Measurements from ENCODE around the gene SDCBP2.

The SDCBP2 gene, protein sequence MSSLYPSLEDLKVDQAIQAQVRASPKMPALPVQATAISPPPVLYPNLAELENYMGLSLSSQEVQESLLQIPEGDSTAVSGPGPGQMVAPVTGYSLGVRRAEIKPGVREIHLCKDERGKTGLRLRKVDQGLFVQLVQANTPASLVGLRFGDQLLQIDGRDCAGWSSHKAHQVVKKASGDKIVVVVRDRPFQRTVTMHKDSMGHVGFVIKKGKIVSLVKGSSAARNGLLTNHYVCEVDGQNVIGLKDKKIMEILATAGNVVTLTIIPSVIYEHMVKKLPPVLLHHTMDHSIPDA

DNA sequence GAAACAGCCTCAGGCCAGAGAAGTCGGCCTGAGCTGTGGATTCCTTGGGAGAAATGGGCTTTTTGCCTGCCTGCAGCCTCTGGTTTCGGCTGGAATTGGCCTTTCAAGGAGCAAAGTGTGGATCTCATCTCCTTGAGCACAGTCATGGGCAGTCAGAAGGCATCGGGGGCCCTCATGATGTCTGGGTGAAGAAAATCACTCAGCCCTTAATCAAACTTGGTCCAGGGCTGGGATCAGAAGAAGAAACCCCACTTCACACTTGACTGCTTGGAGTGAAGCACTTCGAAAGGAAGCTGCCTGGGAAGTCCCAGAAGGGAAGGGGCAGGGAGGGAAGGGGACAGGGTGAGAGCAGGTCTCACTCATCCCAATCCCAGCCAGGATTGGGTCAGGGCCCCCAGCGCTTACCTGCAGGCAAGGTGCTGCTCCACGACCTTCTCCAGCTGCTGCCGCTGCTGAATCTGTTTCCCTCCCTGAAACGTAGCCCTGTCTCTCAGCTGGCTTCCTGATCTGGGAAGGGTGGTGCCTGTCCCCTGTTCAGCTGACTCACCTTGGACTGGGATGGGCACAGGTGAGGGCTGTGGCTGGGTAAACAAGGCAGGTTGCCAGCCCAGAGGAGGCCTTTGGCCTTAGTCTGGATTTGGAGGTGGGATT, at the start of gene SDCBP2:
Gene SDCBP2 (minus strand): TSS at position 460 of the 651 bp plus-strand sequence. CDS start 8,723 bp downstream, outside the sequence.
- DNase-seq: no peak

DNA sequence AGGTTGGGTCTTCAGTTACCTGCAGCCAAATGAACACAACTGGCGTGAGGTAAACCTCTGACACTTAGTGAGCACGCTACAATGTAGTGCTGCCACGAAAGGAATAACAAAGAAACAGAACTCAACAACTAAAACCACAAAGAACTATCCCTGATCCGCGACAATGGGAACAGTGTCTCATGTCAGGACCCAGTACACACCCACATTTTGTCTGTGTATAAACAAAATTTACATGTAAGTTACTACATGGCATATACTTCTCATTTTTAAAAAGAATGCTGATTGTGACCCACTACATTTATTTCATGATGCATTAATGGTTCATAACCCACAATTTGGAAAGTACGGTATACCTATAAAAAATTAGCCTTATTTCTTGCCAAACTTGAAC, 49.8 kb upstream of the SDCBP2 start:
- DNase-seq: no peak

DNA sequence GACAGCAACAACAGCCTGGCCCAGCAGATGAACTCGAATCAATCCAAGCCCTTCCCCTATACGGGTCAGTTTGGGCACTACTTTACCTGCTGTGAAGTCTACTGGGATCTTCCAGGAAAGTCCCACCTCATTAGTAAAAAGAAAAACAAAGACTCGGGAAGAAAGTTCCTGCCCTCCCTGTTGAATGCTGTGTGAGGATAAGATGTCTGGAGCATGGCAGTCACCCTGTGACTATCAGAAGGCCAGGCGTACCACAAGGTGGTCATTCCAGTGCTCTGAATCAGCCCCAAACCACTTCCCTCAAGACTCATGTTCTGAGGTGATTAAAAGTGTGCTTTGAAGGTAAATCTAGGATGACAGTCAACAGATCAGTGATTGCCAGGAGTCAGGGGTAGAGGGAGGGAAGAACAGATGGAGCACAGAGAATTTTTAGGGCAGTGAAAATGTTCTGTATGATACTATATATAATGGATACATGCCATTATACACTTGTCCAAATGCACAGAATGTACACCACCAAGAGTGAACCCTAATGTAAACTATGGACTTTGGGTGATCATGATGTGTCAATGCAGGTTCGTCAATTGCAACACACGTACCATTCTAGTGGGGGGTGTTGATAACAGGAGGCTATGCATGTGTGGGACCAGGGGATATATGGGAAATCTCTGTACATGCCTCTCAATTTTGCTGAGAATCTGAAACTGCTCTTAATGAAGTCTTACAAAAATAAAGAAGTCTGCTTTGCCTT, 49.2 kb upstream of the SDCBP2 start:
- no peak for DNase-seq

DNA sequence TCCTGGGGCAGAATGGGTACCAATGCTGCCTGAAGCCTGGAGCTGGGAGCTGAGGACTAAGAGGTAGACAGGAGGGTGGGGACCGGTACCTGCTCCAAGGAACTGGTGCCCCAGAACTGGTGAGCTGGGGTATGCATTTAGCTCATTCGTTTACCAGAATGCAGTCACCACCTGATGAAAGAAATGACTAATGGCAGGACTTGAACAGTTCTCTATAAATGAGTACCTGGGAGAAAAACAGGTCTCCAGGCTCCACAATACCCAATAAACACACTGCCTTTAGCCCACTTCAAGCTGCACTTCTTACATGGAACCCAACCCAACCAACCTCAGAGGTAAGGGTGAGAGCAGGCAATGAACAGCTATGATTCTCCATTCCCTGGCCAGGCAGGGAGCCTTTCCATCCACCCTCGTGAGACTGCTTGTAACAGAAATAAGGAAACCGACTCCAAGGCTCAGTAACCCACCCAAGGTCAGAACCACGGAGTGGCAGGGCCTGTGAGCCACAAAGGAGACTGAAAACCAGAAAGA, 48.5 kb upstream of the SDCBP2 start:
- no peak for DNase-seq

DNA sequence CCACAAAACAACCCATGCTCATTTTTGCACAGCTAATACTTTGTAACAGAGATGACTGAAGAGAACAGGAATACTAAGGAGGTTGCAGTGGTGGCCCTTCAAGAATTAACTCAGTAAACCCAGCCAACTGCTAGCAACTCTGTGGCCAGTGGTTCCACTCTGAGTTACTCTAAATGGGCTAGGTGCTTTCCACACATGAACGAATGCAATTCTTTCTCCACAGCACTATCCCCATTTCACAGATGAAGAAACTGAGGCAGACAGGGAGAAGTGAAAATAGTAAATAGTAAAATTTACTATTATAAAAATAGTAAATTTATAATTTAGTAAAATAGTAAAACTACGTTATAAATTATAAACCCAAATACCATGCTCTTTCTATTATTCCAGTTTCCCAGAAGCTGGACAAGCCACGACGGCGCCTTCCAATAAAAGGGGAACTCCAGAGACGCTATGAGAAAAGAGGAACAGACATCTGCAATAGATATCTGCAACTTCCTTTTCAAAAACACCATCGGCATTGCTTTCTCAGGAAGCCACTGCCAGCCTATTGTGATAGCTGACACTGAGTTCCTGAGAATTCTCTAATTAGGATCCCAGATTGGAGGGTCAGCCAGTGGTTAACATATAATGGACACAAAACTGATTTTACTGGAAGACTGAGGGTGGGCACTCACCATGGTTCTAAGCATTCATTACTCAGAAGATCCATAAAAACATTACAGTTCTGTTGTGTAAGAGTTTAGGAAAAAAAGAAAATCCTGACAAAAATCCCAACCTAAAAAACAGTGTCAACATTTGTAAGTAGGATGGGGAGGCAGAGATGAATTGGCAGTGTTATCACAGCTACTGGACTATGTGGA, 47.7 kb upstream of the SDCBP2 start:
- no peak for DNase-seq

DNA sequence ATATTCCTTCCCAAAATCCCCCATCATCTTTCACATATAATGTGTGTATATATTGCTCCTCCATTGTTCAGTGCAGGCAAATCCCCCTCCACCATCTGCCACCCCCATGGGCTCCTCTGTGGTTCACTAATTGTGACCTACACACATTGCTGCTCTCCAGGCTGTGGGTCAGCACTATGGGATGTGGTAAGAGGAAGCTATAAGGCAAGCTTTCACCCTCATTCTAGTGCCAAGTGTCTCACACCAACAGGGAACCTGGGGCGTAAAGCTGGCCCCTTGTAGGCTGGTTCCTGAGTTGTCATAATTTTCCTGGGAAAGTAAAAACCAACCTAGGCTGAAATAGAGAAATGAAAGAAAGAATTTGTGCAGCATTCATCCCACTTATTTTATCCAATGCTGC, 47.1 kb upstream of the SDCBP2 start:
- no peak for DNase-seq

DNA sequence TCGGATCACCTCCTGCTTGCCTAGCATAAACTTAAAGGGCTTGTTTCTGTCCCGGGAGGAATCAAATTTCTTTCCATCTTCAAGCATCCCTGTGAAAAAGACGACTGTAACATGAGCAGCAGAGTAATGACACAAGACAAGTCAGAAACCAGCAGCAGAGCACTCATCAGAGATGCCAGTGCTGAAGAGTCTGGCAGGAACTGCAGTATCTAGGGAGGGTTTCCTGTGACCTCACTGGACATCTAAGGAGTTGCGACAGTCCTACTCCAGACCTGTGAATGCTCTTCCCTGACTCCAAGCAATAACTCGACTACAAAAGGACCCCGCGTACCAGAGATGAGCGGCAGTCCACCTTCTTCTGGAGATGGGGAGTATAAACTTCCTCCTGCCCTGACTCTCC, 46.6 kb upstream of the SDCBP2 start:
- no peak for DNase-seq

DNA sequence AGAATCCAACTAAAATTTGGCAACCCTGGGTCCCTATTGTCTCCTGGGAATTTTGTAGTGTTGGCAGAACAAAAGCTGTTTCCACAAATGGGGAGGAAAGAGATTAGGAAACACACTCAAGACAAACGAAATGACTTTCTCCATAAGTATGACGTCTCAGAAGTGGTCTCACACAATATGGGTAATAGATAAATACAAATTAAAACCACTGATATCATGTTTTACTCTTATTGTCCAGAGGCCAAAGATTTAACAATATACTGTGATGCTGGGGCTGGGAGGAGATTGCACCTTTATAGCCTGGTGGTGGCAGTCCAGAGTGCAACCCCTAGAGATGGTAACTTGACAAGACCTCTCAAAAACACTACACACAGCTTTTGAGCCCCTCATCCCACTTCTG, 45.3 kb upstream of the SDCBP2 start:
- no peak for DNase-seq

DNA sequence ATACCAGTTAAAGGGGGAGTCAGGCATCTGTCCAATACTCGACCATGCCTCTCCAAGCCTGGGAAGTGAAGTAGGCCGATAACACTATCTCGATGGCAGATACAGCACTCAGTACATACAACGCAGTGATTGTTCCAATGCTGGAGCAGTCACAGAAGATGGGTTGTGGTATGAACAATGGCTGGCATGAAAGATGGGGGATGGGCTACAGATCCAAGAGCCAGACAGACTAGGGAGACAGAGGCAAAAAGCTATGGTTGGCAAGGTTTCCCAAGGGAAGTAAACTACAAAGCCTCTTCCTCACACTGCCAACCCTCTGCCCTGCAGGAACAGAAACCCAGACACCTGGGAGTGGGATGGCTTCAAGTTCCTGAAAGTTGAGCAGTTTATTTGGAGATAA, 44.7 kb upstream of the SDCBP2 start:
- no peak for DNase-seq

DNA sequence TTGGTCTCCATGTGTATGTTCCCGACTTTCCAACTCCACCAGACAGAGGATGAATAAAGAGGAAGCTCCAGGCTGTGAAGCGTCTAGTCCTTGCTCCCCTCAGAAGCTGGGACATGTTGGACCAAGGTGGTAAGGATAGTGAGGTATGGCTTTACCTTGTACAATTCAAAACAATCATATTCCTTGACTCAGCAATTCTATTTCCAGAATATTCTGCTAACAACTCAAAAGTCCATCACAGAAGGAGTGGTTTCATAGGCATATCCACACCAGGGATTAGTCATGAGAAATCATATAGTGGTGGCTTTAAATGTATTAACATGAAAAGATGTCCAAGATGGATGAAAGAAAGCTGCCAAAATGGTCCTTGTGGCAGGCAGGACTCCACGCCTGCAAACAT, 44.1 kb upstream of the SDCBP2 start:
- DNase-seq: no peak

DNA sequence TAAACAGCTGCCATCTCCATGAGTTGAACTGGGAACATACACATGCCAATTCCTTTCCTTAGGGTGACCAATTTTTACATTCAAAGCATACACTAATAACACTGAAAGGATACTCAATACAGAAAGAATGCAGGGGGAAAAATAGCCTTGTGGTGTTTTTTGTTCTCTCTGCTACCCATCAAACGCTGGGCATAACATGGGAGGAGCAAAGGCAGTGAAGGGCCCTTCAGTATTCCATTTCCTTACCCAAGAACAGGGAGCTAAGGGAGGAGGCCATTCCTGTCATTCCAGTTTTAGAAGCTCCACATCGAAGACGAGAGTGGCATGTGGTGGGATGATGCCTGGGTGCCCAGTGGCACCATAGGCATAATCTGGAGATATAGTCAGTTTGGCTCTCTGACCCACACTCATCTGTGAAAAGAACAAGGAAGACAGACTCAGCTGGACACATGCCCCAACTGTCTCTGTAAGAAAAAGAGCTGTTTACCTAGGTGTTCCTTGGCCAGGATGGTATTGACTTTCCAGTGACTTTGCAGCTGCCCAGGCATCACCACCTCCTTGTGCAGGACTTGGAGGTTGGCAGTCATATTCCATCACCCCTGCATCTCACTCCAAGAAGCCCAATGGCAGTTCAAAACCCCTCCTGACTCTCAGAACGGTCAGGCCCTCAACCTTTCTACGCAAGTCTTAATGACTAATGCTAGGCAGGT, 43.0 kb upstream of the SDCBP2 start:
- no peak for DNase-seq

DNA sequence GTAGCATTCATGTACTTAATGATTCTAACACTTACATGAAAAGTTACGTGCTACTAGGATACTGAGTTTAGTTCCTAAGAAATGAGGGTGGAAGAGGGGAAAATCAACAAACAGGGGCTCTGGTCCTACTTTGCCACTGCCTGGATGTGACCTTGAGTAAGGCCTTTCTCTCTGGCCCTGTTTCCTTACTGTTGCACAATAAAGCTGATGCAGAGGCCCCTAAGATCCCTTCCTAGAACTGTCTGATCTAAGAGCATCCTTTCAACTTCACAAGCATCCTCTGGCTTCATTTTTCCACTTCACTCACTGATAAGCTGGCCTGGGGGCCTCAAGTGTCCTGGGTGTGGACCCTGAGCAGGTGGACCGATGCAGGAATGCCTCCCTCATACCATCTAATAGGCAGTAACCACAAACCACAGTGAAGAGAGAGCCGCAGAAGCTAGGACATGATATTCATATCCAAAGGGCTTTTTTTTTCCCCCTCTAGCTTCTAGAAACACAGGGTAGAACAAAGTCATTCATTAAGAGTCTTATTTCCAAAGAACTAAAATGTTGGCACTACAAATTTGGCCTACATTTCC, 42.4 kb upstream of the SDCBP2 start:
- no peak for DNase-seq

DNA sequence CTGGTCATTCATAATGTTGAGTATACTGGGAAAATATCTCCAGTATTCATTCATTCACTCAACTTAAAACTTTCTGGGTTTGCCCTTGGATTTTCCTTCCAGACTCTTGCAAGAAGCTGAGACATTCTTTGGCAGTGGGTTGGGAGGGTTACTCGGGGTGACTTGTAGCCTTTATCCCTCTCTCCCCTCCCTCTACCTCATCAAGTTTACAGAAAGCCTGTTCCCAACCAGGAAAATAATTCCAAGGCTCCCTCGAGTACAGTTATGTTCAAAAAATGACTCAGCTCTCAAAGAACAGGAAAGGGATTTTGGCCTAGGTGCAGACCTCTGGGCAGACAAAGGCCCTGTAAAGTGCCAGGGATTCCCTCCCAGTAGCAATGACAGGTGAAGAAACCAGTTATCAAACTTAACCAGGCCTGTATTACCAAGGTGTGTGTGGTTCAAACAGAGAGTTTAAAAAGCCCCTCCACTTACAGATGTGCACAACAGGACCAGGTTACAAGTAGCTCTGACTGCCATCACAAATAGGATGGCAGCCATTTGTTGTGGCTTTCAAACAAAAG, 41.7 kb upstream of the SDCBP2 start:
- DNase-seq: no peak

DNA sequence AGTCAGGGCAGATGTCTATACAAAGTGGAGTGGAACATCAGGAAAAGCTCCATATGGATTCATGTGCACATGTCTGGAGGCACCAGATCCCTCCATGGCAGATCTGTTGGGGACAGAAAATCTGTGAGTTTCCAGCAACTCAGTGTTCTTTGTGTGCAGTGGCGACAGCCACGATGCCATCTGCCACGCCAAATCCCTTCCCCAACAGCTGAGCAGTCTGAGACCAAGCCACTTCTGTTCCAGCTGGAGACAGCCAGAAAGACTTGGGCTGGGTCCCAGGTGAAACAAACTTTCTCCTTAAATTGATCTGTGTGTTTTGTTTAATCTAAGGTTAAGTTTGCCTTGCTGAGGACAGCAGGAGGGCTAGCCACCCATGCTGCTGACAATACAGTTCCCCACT, 41.0 kb upstream of the SDCBP2 start:
- no peak for DNase-seq

DNA sequence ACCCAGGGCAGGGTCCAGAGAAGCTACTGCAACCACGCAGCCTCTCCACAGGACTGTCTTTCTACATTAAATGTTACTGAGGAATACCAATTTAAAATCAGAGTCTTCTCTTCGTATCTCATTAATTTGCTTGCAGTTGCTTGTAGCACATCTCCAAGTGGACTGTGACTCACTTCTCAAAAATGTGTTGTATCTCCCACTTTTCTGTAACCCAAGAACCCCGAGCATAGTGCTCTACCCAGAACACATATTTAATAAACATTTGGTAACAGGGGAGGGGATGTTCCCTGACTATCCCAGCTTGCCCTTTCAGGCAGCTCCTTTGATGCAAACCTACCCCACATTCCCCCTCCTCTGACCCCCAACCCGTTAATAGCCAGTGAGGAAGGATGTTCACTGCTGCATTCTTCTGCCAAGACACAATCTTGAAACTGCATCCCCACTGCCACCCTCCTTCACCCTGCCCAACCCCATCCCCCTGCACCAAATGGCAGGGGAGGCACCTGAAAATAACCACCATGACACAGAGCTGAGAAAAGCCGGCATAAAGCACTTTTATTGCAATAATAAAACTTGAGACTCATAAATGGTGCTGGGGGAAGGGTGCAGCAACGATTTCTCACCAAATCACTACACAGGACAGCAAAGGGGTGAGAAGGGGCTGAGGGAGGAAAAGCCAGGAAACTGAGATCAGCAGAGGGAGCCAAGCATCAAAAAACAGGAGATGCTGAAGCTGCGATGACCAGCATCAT, 39.7 kb upstream of the SDCBP2 start:
- no peak for DNase-seq

DNA sequence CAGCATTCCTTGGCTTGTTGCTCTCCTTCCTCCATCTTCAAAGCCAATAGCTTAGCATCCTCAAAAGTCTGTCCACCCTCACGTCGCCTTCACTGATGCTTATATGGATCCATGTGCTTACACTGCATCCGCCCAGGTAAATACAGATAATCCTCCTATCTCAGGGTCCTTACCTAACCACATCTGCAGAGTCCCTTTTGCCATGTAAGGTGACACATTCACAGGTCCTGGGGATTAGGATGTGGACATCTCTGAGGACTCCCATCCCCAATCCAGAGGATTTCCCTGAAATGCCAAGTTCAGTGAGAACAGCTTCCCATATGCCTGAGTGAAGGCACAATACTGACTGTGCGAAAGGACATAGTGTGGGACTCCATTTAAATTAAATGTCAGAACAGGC, 38.5 kb upstream of the SDCBP2 start:
- DNase-seq: no peak

DNA sequence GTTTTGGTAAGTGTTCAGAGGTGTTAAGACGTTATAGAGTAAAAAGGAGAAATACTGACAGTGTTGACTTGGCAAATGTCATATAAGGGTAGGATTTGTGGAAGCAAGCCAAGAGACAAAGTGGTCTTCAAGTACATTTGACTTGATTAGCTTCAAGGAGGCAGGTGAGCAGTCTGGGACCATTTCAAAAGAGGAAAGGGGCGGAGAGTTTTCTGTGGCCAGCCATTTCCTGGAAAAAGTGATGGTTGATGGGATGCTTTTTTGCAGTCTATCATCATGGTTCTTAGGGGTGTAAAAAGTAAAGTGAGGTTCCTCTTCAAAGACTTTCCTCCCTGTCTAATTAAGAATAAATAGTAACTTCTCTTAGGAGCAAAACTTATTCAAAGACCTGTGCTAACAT, 35.2 kb upstream of the SDCBP2 start:
- DNase-seq: no peak

DNA sequence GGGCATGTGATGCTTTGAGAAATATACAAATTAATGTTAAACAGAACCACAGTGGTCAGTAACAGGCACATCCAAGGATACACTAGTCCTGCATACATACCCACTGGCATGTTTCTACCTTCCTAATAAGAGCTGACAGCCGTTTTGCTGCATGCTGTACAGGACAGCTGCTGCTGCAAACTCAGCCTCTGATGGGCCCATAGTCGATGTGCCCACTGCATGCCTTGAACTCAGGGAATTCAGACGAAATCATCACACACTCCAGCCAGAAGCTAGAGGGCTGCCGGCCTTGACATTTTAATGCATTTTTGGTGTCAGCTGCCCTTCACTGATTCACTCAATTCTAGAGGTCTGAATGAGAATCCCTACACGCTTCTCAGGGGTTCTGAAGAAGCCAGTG, 34.6 kb upstream of the SDCBP2 start:
- no peak for DNase-seq

DNA sequence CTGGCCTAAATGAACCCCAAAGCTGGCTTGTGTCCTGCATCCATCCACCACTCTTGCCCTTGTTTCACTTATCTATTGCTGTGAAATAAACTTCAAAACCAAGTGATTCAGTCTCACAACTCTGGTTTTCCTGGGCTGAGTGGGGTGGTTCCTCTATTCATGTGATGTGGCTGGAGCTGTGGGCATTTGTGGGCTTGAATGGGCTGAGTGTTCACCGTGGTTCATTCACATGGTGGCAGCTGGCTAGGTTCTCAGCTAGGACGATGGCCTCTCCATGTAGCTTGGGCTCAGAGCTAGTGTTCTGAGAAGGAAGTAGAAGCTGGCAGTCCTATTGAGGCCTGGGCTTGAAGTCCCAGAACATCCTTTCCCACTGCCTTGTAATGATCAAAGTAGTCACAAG, 33.5 kb upstream of the SDCBP2 start:
- DNase-seq: no peak

DNA sequence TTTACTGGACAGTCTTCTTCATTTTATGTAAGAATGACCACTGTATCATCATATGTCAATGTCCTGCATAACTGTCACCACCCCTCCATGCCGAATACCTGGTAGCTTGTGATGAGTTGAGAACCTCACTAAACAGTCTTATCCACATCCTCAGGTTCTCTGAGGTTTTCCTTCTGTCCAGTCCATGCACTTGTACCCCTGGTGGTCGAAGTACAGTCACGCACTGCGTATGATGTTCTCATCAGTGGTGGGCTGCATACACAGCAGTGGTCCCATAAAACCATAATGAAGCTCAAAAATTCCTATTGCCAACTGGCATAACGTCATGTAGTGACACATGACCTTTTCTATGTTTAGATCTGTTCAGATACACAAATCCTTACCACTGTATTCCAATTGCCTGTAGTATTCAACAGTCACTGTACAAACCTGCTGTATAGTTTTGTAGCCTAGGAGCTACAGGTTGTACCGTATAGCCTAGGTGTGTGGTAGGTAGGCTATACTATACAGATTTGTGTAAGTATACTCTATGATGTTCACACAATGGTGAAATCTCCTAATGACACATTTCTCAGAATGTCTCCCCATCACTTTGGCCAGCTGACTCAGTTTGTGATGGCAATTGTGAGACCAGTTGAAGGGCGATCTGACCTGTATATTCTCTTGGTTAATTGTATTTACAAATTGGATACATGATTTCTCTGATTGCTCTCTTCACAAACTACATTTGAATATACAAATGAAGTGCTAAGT, 31.3 kb upstream of the SDCBP2 start:
- no peak for DNase-seq

Measured in KG1 (cell line).